ENCODE results near the gene DENND4B.

The DENND4B gene

GRCh38 chr1:153977250-153978240, 31.0 kb upstream of the DENND4B start, which contains the start of gene JTB:
Gene JTB, minus strand, starts transcription at chr1:153977674. Its CDS starts 422 bp downstream, at chr1:153977252.
- H3K4me3 ChIP-seq (ENCODE audit: low read depth, low read length) = peak within 1 kb of the TSS; percentile 89
- in situ Hi-C loops (cut with HindIII; ENCODE audit: low sequenced_read_pairs) = no loop called here
- no peak for TF ChIP-seq CTCF (IDR thresholded peaks at IDR 0.05; ENCODE audit: low read depth, low read length)
- DNase-seq (ENCODE audit: low read depth, low spot score) = peak; percentile 79

- DNase-seq (ENCODE audit: low read depth, low spot score) = no peak
- in situ Hi-C loops (cut with HindIII; ENCODE audit: low sequenced_read_pairs) = no loop called here
- no peak for TF ChIP-seq CTCF (IDR thresholded peaks at IDR 0.05; ENCODE audit: low read depth, low read length)
- peak overlapping the region; percentile 89 for H3K4me3 ChIP-seq (ENCODE audit: low read depth, low read length)
Measured at GRCh38 chr1:153976819-153977249, 30.3 kb upstream of the DENND4B start.

- in situ Hi-C loops (cut with HindIII; ENCODE audit: low sequenced_read_pairs) = no loop called here
- DNase-seq (ENCODE audit: low read depth, low spot score) = no peak
- no peak overlapping the region for H3K4me3 ChIP-seq (ENCODE audit: low read depth, low read length)
- no peak for TF ChIP-seq CTCF (IDR thresholded peaks at IDR 0.05; ENCODE audit: low read depth, low read length)
Measured at GRCh38 chr1:153973525-153973924, 27.0 kb upstream of the DENND4B start.

GRCh38 chr1:153973071-153973470, 26.6 kb upstream of the DENND4B start:
- no peak overlapping the region for H3K4me3 ChIP-seq (ENCODE audit: low read depth, low read length)
- in situ Hi-C loops (cut with HindIII; ENCODE audit: low sequenced_read_pairs) = no loop called here
- TF ChIP-seq CTCF (IDR thresholded peaks at IDR 0.05; ENCODE audit: low read depth, low read length) = no peak
- no peak for DNase-seq (ENCODE audit: low read depth, low spot score)

- DNase-seq (ENCODE audit: low read depth, low spot score) = no peak
- no peak overlapping the region for H3K4me3 ChIP-seq (ENCODE audit: low read depth, low read length)
- no peak for TF ChIP-seq CTCF (IDR thresholded peaks at IDR 0.05; ENCODE audit: low read depth, low read length)
- in situ Hi-C loops (cut with HindIII; ENCODE audit: low sequenced_read_pairs) = no loop called here
Measured at GRCh38 chr1:153970346-153970745, 23.8 kb upstream of the DENND4B start.

- peak overlapping the region; percentile 64 for H3K4me3 ChIP-seq (ENCODE audit: low read depth, low read length)
- in situ Hi-C loops (cut with HindIII; ENCODE audit: low sequenced_read_pairs) = loop anchor here (10.0 kb wide), 1 partner anchor 154 kb away; no protein-coding TSS in a partner anchor
- no peak for DNase-seq (ENCODE audit: low read depth, low spot score)
- no peak for TF ChIP-seq CTCF (IDR thresholded peaks at IDR 0.05; ENCODE audit: low read depth, low read length)
Measured at GRCh38 chr1:153968972-153969371, 22.5 kb upstream of the DENND4B start.
